A673 (cell line): Measurements from ENCODE around the gene PKN1.

ENCODE experiments used
- EZH2 ChIP-seq: fragments of 200-600 bp; sonication (generic); IDR thresholded peaks from 2 replicates; pipeline ENCODE4 v1.6.1; 2017; ENCODE audit warnings: borderline replicate concordance, low read depth, mild to moderate bottlenecking, mixed read lengths, antibody characterized with exemption, low read length; ENCODE audit not compliant: poor library complexity, severe bottlenecking
- TF ChIP-seq, protein P1 (sequence below): fragments of 300-800, 200-600 bp; sonication (generic); conservative IDR thresholded peaks from 2 replicates; pipeline ENCODE4 v1.5.1; 2017; ENCODE audit warnings: low read depth, mild to moderate bottlenecking, antibody characterized with exemption, low read length, moderate library complexity, mixed read lengths

DNA sequence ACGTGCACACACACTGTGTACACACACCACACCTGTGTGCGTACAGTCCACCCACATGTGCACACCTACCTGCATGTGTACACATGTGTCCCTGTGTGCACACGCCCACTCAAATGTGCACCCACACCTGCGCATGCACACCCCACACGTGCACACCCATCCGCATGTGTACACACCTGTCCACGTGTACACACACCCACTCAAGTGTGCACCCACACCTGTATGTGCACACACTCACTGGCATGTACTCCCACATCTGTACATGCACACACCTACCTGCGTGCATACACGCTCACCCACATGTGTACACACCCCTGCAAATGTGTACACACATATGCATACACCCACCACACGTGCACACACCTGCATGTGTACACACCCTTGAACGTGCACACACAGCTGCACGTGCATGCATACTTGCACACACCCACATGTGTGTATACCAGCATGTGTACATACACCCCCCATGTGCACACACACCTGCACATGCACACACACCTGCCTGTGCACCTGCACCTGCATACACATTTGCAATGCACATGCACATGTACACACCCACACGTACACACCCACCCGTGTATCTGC is 10.6 kb downstream of the PKN1 start:
- TF ChIP-seq, protein P1, sequence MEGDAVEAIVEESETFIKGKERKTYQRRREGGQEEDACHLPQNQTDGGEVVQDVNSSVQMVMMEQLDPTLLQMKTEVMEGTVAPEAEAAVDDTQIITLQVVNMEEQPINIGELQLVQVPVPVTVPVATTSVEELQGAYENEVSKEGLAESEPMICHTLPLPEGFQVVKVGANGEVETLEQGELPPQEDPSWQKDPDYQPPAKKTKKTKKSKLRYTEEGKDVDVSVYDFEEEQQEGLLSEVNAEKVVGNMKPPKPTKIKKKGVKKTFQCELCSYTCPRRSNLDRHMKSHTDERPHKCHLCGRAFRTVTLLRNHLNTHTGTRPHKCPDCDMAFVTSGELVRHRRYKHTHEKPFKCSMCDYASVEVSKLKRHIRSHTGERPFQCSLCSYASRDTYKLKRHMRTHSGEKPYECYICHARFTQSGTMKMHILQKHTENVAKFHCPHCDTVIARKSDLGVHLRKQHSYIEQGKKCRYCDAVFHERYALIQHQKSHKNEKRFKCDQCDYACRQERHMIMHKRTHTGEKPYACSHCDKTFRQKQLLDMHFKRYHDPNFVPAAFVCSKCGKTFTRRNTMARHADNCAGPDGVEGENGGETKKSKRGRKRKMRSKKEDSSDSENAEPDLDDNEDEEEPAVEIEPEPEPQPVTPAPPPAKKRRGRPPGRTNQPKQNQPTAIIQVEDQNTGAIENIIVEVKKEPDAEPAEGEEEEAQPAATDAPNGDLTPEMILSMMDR = no peak
- no peak for TF ChIP-seq EZH2
